Activated T-helper 1 cell treated with anti-CD3 and anti-CD28 coated beads, Interleukin-2, amount 50 U/mL, for 16 hours (primary cell): ENCODE measurements around the gene MMP24.
A peak's percentile ranks its signal among the peaks of the same experiment; 100 is the strongest.

Source experiments
- DNase-seq, 2 donors: peaks; one replicate each; pipeline ENCODE4 v3.0.0-alpha.2; 2020; ENCODE audit warnings: low read depth in 1 of 2, low spot score in 1 of 2

Gene MMP24

DNA sequence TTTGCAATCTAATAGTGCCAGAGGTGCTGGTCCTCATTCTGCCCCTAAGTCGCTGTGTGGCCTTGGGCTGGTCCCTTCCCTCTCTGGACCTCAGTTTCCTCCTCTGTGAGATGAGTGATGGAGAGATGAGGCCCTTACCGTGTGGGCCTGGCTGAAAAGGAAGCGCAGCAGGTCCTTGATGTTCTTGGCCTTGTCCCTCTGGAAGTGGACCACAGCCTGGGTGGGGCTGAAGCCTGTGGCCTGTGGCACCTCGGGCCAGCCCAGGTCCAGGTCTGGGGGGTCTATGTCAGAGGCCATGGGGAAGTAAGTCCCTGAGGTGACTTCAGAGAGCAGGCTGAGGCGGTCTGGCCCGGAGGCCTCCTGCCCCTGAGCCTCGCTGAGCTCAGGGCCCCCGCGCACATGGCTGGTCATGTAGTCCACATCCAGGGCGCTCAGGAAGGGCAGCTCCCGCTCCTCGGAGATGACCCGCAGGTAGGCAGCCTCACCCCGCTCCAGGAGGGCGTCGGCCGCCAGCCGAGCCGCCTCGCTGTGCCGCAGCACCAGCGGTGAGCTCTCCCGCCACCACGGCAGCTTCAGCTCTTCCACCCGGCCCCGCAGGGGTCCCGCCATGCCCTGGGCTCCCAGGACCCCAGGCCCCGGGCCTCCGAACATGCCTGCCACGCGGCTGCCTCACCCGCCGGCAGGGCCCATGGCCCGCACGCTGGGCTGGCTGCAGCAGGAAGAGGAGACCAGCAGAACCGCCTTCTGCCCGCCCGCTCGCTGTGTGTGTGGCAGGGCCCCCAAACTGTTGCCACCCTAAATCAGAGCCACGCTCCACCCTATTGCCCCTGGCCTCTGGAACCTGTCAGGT, 65.4 kb downstream of the MMP24 start, which contains the start of gene FAM83C:
Gene FAM83C (minus strand): TSS at position 772 of the 850 bp plus-strand sequence. CDS start 121 bp downstream, at position 651.
- no peak for DNase-seq

DNA sequence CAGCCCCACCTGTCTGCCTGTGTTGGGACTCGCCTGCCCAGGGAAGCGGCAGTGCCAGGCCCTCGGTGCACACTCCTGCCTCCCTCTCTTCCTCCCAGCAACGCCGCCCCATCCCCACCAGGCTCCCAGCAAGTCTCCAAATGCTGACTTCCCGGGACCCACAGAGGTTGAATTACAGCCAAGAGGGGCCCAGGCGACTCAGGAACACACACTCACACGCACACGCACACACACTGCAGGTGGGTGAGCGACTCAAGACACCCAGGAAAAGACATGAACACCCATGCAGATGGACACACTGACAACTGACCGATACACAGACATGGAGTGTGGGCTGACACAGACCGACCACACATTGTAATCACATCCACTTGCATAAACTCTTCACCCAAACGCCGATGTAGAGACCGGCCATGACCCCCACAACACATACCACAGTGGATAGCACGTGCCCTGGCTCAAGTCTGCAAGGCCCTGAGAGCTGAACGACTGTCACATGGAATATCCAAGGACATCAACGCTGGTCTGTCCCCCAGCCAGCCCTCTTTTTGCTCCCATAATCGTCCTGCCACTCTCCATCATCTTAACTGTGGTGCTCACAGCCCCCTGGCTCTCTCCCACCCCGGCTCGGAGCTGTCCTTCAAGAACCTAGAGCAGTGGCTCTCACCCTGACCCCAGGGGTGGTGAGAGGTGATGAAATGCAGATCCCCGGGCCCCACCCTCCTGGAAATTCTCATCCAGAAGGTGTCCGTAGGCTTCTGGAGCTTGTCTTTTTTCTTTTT, 66.2 kb downstream of the MMP24 start:
- no peak for DNase-seq

DNA sequence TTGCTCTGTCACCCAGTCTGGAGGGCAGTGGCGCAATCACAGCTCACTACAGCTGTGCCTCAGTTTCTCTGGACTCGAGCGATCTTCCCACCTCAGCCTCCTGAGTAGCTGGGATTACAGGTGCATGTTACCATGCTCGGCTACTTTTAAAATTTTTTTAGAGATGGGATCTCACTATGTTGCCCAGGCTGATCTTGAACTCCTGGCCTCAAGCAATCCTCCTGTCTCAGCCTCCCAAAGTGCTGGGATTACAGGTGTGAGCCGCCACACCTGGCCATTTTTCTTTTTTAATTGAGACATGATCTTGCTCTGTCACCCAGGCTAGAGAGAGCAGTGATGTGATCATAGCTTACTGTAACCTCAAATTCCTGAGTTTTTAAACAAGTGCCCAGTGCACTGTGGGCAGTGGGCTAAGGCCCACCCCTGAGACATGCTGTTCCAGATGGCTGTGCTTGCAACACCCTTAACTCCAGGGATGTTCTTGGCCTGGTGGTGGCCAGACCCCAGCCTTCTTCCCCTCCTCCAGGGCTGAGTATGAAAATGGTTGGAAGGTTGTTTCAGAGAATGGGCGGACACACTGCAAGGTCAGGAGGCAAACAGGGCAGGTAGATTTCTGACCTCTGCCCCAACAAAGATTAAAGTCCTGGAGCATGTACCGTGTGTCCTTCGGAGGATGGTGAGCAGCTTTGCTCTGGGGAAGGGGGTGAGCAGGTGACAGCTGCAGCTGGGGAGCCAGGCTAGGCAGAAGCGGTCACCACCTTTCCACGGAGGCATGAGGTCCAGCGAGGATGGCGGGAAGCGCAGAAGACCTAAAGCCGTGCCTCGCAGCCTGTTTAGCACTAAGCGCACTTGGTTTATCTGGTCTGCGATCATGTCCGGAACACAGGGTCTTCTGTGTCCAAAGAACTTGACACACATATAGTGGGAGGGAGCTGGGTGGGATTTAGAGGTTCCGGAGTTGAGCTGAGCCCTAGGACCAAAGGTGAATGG, 67.1 kb downstream of the MMP24 start:
- no peak for DNase-seq

DNA sequence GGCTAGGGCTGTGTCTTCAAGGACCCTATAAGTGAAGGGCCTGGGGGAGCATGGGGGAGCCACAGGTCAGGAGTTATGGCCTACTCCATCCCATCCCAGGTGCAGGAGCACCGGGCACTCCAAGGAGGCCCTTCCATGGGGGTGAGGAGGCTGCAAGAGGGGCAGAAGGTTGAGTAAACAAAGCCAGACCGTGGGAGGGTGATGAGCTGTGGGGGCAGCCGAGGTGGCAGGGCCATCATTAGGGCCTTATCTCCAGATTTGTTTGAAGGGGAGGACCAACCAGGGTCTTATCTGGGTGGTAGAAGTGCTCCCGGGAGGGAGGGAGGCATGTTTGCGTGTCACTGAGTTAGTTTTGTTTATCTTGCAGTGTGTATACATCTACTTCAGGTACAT, 67.8 kb downstream of the MMP24 start:
- DNase-seq: no peak

DNA sequence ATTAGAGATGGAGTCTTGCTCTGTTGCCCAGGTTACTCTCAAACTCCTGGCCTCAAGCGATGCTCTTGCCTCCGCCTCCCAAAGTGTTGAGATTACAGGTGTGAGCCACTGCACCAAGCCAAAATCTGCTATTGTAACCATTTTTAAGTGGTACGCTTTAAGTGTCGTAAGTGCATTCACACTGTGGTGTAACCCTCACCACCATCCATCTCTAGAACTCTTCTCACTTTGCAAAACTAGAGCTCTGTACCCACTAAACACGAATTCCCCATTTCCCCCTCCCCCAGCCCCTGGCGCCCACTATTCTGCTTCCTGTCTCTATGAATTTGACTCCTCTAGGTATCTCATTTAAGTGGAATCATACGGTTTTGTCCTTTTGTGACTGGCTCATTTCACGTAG, 68.6 kb downstream of the MMP24 start:
- no peak for DNase-seq

DNA sequence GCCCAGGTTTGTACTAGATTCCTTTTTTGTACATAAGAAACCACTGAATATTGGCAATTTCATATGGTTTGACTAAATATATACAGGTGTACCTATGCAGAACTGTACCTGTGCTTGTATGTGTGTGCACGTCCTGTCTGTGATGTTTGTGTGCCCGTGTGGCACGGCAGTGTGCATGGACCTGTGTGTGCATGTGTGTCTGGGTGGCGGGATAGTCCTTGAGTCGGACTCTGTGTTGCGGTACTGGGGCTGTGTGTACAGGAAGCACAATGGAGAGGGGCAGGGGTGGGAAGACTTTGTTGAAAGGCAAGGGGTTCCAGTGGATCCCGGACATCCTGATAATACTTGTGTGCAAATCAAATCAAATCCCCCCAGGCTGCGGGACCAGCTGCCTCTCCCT, 69.2 kb downstream of the MMP24 start:
- DNase-seq: no peak

DNA sequence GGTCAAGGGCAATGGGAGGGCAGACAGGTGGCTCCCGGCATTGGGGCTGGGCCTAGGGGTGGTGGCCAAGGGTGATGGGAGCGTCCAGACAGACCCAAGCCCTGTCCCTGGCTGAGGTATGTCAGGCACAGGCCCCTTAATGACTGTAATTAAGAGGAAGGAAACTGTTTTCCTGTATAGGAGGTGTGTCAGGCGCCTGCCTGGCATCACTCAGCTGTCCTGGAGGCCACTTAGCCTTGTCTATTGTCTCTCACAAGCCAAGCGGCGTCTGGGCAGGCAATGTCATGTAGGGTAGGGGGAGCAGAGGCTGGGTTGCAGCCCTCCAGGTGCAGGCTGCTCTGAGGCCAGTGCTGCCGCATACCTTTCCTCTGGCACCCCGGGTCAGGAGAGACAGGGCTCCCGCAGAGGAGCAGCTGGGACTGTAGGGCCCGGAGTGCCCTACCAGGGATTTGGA, 69.6 kb downstream of the MMP24 start:
- DNase-seq: no peak

DNA sequence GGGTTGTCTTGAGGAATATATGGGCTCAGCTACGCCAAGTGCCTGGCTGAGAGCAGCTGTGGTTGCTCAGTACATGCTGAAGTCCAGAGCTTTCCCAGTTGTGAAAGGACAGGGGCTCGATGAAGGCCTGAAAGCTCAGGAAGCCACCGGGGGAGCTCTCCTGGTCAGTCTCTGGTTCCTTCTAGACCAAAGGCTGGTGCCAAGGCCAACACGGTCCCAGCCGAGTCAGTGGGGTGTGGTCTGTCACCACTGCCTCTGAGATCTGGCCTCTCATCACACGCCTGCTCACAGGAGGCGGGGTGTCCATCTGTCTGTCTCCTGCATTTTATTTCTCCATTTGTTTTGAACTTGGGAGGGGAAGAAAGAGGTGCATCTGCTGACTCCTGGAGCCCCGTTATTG, 70.7 kb downstream of the MMP24 start:
- DNase-seq: no peak

DNA sequence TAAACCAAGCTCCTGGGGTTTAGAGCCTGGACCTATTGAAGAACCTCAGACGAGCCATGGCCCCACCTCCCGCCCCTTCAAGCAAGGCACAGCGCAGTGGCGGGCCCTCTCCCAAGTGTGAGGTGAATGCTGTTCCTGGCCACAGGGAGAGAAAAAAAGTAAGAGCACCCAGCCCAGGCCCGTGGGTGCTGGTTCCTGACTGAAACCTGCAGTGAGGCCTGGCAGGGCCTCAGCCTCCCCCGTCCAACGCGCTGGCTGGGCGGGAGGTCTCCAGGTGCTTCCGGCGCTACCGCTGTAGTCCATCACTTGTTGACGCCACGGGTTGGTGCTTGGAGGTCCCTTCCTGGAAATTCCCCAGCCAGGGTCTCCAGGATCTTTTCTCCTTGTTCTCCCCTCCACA, 71.2 kb downstream of the MMP24 start:
- no peak for DNase-seq

DNA sequence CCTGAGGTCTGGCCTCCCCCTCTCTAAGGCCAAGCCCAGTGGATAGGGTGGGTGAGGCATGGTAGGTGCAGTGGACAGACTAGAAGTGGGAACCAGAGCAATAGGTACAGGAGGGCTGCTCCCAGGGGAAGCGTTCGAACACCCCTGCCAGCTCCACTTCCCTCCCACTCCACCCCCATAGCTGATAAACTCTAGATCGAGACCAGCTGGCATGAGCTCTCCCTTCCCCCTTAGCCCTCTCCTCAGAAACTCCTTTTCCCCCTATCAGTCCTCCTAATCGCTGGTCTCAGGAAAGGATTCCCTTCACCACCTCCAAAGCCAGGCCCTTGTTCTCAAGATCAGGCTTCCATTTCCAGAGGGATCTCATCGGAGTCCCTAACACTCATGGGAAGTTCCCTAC, 71.8 kb downstream of the MMP24 start:
- no peak for DNase-seq

DNA sequence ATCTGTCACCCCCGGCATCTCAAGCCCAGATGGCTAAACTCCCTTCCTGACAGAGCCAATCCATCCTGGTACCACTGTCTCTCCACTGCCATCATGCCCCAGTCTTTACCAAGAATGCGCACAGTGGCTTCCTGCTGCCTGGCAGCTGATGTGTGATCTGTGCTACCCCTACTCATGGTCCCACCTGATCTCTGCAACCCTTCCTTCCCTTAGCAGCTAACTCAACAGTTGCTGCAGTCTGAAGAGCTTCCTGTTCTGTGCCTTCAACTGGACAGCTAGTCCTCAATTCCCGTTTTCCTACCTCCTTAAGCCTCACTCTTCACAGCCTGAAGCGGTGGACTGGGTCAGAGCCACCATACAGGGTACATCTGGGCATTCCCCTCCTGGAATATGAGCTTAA, 73.3 kb downstream of the MMP24 start:
- no peak for DNase-seq

DNA sequence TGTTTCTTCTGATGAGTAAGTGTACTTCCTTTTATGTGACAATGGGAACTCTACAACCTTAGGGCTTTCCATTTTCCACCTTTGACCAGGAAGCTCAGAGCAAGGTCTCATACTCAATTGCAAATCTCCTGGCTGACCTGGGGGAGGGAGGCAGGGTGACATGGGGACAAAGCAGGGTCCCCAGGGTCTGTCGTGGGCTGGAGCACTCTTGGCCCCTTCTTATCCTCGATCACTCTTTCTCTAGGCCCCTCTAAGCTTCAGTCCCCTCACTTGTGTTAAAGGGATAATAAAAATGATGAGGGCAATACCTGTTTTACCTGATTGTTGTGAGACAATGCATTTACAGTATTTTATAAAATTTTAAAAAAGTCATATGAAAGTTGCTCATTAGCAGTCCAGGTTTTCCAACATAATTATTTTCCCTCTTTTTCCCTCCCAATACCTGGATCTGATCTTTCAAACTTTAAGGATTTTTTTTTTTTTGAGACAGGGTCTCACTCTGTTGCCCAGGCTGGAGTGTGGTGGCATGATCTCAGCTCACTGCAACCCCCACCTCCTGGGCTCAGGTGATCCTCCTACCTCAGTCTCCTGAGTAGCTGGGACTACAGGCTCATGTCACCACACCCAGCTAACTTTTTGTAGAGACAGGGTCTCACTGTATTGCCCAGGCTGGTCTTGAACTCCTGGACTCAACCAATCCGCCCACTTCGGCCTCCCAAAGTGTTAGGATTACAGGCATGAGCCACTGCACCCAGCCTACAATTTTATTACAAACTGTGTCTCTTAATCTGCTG, 74.2 kb downstream of the MMP24 start:
- DNase-seq: no peak

DNA sequence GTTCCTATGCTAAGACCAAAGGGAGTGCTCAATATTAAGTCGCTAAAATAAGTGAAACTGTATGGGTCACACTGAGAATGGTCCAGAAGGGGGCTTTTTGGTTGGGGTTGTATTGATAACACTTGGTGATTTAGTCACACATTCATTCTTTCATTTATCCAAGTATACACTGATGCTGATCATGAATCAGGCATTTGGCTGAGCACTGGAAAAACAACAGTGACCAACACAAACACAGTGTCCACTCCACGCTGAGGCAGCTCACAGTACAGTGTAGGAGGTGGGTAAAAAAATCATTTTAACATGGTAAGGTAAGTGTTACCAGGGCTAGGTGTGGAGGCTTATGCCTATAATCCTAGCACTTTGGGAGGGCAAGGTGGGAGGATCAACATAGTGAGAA, 74.9 kb downstream of the MMP24 start:
- no peak for DNase-seq

DNA sequence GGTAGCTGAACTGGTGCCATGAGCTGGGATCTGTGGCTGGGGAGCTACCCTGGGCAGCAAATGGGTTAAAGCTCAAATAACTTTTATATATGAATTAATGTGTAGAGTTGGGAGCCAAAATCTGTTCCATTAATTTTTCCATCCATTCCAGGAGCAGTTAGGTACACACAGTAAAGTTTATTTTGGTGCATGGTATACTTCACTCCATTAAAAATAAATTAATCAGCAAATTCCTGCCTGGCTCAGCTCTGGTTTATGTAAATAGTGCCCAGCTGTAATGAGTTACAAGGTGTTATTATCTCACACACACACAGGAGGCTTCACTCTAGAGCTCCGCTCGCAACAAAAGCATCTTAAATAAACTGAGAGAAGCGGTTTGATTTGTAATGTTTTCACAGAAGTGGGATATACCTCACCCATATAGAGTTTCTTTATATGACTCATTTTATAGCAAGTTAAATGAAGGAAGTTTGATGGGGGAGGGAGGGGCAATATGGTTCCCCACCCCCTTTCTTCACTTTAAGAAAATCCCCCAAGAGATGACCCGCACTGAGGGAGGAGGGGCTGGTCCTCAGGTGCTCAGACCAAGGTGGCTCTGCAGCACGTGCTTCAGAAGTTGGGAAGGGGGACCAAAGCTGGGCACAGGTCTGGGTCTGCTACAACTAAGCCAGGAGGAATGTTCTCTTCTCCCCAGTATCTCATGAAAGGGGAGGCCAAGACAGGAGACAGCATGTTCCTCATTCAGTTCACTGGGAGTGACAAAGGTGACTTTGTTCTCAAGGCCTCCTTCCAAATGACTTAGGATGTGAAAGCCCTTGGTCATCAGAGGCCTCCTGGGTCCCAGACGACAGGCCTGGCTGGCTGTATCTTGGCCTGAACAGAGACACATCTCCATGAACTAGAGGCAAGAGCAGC, 76.2 kb downstream of the MMP24 start:
- DNase-seq: no peak

DNA sequence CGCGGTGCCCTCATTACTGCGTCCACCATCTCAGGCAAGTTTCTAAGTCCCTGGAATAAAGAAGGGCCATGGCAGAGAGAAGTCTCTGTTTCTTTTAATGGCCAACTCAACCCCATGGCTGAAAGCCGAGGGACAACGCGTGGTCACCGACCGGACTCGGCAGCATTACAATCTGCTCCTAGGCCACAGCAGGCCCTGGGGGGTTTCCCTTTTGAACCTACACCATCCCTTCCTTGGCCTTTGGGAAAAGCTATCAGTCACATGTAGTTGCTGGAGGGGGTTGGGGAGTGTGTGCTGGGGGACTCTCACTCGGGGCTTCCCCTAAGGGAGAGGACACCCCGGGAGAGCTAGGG, 76.9 kb downstream of the MMP24 start:
- DNase-seq: no peak

DNA sequence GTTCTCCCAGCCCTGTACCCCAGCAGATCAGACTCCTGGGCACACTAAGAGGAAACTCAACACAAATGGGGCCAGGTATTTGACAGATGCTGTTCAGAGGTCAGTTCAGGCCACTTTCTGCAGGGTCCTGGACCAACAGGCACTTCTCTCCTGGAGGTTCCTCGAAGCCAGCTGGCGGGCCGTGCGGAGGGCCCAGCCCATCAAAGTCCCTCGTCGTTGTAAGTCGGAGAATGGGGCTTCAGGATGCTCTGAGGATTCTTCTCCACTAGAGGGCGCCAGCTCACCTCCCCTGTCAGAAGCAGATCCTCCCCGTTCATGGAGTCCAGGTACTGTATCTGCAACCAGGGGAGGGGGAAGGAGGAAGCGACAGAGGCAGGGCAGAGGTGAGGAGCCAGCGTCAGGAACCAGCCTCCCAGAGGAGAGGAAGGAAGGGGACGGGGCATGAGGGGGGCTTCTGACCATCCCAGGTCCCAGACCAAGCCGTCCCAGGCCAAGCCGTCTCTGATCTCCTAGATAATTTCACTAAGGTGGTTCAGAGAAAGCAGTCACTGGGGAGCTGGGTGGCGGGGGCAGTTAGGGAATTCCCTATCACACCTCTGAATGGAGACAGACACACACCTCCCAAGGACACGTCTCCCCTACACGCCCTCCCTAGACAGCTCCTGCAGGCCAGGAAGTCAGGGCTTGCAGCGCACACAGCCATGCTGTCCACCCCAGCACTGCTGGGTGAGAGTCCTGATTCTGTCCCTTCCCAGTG, 77.4 kb downstream of the MMP24 start:
- peak; percentile 65 to 73 for DNase-seq

DNA sequence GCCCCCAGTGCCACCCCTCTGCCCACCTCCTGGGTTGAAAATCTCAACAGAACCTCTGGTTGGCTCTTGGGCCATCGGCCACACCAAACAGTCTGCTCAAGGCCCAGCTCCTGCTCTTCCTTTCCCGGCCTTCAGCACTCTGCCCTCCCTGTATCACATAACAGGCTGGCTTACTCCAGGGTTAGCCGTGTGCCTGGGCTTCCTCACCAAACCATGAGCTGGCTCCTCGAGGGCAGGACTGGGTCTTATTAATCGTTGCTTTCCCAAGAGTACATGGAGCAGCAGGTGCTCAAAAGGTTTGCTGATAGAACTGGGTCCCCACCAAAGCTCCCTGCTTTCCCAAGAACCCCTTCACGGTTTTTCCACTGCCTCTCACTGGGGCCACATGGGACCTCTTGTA, 78.5 kb downstream of the MMP24 start:
- DNase-seq: no peak

DNA sequence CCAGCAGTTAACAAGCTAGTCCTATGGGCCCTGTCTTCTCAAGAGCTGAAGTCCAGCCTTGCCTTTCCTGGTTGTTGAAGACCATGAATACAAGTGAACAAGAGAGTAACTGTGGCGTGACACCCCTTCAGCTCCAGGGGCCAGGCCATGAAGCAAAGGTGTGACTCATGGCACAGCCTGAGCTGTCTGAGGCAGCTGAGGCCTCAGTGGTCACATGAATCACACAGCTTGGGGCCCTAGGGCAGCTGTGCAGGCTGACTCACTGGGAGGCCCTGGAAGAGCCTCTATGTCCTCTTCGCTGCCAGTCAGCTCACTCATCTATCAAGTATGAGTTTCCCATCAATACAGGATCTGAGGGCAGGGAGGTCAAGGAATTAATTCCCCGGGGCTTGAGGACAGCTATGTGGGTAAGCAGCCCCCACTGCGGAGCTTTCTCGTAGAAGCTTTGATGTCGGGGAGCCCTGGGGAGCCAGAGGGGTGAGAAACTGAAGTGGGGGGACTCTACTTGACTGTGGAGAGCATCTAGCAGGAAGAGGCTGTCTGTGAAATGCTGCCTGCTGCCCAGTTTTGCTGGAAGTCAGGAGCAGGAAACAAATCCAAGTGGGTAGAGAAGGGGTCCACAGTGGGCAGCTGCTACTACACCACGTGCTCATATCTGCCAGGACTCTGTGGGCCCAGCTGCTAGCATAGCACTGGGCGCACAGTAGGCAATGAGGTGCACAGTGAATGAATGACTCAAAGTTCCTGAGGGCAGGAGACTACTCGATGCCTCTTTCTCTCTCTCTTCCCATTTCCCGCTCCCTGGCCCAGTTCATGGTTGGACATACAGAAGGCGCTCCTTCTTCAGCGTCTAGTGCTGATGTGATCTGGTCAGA, 79.4 kb downstream of the MMP24 start:
- peak in 1 of 2 donors; percentile 55 for DNase-seq
